Measurements from ENCODE around the gene TEX36. TPM values are rescaled to one million over a fixed set of nuclear protein-coding genes. Genes with fewer than 3 reads are reported as not detected.

The TEX36 gene
- total RNA-seq, 1 donor from 2014 or later: not detected

DNA sequence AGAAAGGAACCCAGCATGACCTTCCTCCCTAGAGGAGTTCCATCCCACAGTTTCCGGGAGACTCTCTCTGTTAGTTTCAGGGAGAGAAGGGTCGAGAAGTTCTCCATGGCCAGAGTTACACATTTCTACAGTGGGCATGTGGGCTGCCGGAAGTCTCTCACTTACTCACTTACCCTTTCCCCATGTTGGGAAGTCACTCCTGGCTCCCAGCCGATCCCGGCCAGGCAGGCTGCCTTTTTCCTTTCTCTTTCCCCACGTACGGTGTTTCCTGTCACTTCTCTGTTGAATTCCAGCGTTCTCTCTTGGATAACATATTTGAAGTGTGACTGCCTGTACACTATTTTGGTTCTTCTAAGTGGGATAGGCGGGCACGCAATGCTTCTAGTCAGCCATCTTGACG is 3.5 kb downstream of the TEX36 start:
- Histone ChIP-seq H3K4me1 (peaks cover 3% of the 10 kb centered on the region), H3K27me3 (no peaks in the 10 kb centered on the region), H3K27ac (no peak overlapping the region), H3K79me2 (ENCODE audit: low read depth) (no peaks in the 10 kb centered on the region), H3K36me3 (no peaks in the 10 kb centered on the region), H3K4me3 (no peak overlapping the region), H3K9me3 (ENCODE audit: low read depth) (no peaks in the 10 kb centered on the region), H3K9ac (no peak overlapping the region), H3F3A (ENCODE audit: low read depth) (no peaks in the 10 kb centered on the region), H2AFZ (replicated peaks) (no peak overlapping the region), H4K20me1 (ENCODE audit: low read depth) (no peaks in the 10 kb centered on the region), H3K4me2 (no peak overlapping the region)
- TF ChIP-seq, protein P1, sequence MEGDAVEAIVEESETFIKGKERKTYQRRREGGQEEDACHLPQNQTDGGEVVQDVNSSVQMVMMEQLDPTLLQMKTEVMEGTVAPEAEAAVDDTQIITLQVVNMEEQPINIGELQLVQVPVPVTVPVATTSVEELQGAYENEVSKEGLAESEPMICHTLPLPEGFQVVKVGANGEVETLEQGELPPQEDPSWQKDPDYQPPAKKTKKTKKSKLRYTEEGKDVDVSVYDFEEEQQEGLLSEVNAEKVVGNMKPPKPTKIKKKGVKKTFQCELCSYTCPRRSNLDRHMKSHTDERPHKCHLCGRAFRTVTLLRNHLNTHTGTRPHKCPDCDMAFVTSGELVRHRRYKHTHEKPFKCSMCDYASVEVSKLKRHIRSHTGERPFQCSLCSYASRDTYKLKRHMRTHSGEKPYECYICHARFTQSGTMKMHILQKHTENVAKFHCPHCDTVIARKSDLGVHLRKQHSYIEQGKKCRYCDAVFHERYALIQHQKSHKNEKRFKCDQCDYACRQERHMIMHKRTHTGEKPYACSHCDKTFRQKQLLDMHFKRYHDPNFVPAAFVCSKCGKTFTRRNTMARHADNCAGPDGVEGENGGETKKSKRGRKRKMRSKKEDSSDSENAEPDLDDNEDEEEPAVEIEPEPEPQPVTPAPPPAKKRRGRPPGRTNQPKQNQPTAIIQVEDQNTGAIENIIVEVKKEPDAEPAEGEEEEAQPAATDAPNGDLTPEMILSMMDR (IDR thresholded peaks at IDR 0.05): no peak
- no peak for TF ChIP-seq EZH2 (IDR thresholded peaks at IDR 0.05)
- no peak for TF ChIP-seq EZH2phosphoT487 (IDR thresholded peaks at IDR 0.05)
- H3K27me3 Mint-ChIP-seq (ENCODE audit: insufficient read depth, low read depth): peaks cover 4% of the 10 kb centered on the region
- no peaks in the 10 kb centered on the region for H3K4me1 Mint-ChIP-seq
- H3K4me3 Mint-ChIP-seq: no peak overlapping the region
- peaks cover 14% of the 10 kb centered on the region for H3K9me3 Mint-ChIP-seq
- H3K36me3 Mint-ChIP-seq: peaks cover 2% of the 10 kb centered on the region
- DNase-seq (ENCODE audit: low spot score): no peak
- no peak overlapping the region for H3K27ac Mint-ChIP-seq

DNA sequence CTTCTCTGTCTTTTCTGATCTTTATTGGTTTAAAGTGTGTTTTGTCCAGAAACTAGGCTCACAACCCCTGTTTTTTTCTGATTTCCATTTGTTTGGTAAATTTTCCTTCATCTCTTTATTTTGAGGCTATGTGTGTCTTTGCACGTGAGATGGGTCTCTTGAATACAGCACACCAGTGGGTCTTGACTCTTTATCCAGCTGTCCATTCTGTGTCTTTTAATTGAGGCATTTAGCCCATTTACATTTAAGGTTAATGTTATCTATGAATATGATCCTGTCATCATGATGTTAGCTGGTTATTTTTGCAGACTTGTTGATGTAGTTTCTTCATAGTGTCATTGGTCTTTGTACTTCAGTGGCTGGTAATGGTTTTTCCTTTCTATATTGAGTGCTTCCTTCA is 10.1 kb downstream of the TEX36 start:
- H4K20me1 ChIP-seq (ENCODE audit: low read depth): no peaks in the 10 kb centered on the region
- H3K9me3 ChIP-seq (ENCODE audit: low read depth): no peaks in the 10 kb centered on the region
- no peak overlapping the region for H3K4me2 ChIP-seq
- DNase-seq (ENCODE audit: low spot score): no peak
- peaks cover 14% of the 10 kb centered on the region for H3K9me3 Mint-ChIP-seq
- H3F3A ChIP-seq (ENCODE audit: low read depth): no peaks in the 10 kb centered on the region
- H3K27ac Mint-ChIP-seq: no peak overlapping the region
- H3K36me3 ChIP-seq: no peaks in the 10 kb centered on the region
- H2AFZ ChIP-seq (replicated peaks): no peak overlapping the region
- peaks cover 4% of the 10 kb centered on the region for H3K27me3 Mint-ChIP-seq (ENCODE audit: insufficient read depth, low read depth)
- H3K4me3 Mint-ChIP-seq: no peak overlapping the region
- H3K79me2 ChIP-seq (ENCODE audit: low read depth): no peaks in the 10 kb centered on the region
- H3K9ac ChIP-seq: no peak overlapping the region
- H3K27me3 ChIP-seq: no peaks in the 10 kb centered on the region
- no peak overlapping the region for H3K4me3 ChIP-seq
- peaks cover 2% of the 10 kb centered on the region for H3K36me3 Mint-ChIP-seq
- TF ChIP-seq, protein P1 (IDR thresholded peaks at IDR 0.05): no peak
- no peak for TF ChIP-seq EZH2 (IDR thresholded peaks at IDR 0.05)
- TF ChIP-seq EZH2phosphoT487 (IDR thresholded peaks at IDR 0.05): no peak
- no peak overlapping the region for H3K27ac ChIP-seq
- no peaks in the 10 kb centered on the region for H3K4me1 ChIP-seq
- no peaks in the 10 kb centered on the region for H3K4me1 Mint-ChIP-seq

DNA sequence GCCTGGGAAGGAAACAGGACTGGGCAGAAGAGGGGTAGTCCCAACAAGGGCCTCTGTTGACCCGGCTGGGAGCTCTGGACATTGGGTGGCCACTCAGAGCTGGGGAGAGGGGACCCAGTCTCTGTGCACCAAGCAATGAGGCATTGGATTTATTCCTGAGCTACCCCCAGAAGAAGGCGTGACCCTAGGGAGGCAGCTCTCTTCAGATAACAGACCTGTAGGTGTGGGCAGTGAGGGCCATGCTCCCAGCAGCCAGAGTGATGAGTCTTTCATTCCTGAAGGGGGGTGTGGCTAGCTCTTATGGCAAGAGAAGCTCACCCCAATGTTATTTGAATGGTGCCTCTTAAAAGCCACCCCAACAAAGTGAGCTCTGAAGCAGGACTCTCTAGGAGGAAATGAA is 20.4 kb downstream of the TEX36 start:
- Histone ChIP-seq H2AFZ (replicated peaks) (no peak overlapping the region), H3K36me3 (no peaks in the 10 kb centered on the region), H3K9ac (no peak overlapping the region), H3K79me2 (ENCODE audit: low read depth) (no peaks in the 10 kb centered on the region), H3K27me3 (no peaks in the 10 kb centered on the region), H3K4me2 (no peak overlapping the region), H3K9me3 (ENCODE audit: low read depth) (no peaks in the 10 kb centered on the region), H3F3A (ENCODE audit: low read depth) (no peaks in the 10 kb centered on the region), H4K20me1 (ENCODE audit: low read depth) (no peaks in the 10 kb centered on the region), H3K27ac (no peak overlapping the region), H3K4me1 (no peaks in the 10 kb centered on the region), H3K4me3 (no peak overlapping the region)
- Mint-ChIP-seq H3K27ac (no peak overlapping the region), H3K36me3 (no peaks in the 10 kb centered on the region), H3K4me1 (no peaks in the 10 kb centered on the region), H3K9me3 (no peaks in the 10 kb centered on the region), H3K27me3 (ENCODE audit: insufficient read depth, low read depth) (no peaks in the 10 kb centered on the region), H3K4me3 (no peak overlapping the region)
- TF ChIP-seq, protein P1 (IDR thresholded peaks at IDR 0.05): no peak
- no peak for TF ChIP-seq EZH2 (IDR thresholded peaks at IDR 0.05)
- no peak for TF ChIP-seq EZH2phosphoT487 (IDR thresholded peaks at IDR 0.05)
- DNase-seq (ENCODE audit: low spot score): no peak
